Measurements from ENCODE around the gene DHH. TPM values are rescaled to one million over a fixed set of nuclear protein-coding genes. Genes with fewer than 3 reads are reported as not detected.

DHH gene
- total RNA-seq, 1 experiment from 2014 or later: not detected

DNA sequence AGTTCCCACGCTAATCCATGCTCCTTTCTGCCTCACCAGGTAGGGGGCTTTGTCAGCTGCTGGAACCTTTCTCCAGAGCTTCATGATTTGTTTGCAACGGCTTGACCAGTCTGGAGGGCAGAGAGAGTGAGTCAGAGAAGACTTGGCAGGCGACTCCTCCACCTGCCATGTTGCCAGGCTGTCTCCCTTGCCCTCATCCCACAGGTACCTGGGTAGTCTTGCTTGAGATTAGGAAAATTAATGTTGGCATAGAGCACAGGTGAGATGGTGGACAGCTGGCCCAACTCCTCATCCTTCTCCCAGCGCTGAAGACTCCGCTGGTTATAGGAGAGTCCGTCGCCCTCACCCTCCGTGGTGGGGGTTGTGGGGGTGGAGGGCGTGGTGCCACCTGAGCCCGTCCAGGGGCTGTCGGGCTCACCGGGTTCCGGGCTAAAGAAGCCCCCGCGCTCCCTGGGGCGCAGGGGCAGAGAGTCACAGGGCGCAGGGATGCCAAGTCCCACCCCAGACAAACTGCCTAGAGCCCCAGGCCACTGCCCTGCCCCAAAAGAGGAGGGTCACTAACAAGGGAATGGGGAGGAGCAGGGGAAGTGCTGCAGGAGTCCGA lies 52.6 kb downstream of the DHH start:
- intact Hi-C loops (cut with micrococcal nuclease): no loop called here
- H3K27me3 Mint-ChIP-seq (ENCODE audit: insufficient read depth, unreplicated experiment): no peaks in the 10 kb centered on the region
- TF ChIP-seq CTCF (IDR thresholded peaks at IDR 0.05; ENCODE audit: unreplicated experiment): no peak
- H3K27ac Mint-ChIP-seq (ENCODE audit: low read depth, unreplicated experiment): peak overlapping the region; percentile 49
- H3K36me3 Mint-ChIP-seq (ENCODE audit: insufficient read depth, unreplicated experiment): peaks cover 75% of the 10 kb centered on the region
- CTCF ChIA-PET: no interaction called here
- BruUV-seq (replicated peaks): no TSS peak
- H3K9me3 Mint-ChIP-seq (ENCODE audit: unreplicated experiment): no peaks in the 10 kb centered on the region
- no peak overlapping the region for H3K4me3 Mint-ChIP-seq (ENCODE audit: unreplicated experiment)
- POLR2A ChIA-PET: interaction anchor here (1.3 kb wide), 1 partner anchor 11 kb away, joined by 3 read pairs; no protein-coding TSS in a partner anchor
- no peak for DNase-seq (ENCODE audit: unreplicated experiment)
- no peaks in the 10 kb centered on the region for H3K4me1 Mint-ChIP-seq (ENCODE audit: insufficient read depth, unreplicated experiment)

- no peak for DNase-seq (ENCODE audit: unreplicated experiment)
- BruUV-seq (replicated peaks): TSS peak; percentile 3
- peaks cover 75% of the 10 kb centered on the region for H3K36me3 Mint-ChIP-seq (ENCODE audit: insufficient read depth, unreplicated experiment)
Observed at GRCh38 chr12:49041036-49041880, 53.3 kb downstream of the DHH start.

DNA sequence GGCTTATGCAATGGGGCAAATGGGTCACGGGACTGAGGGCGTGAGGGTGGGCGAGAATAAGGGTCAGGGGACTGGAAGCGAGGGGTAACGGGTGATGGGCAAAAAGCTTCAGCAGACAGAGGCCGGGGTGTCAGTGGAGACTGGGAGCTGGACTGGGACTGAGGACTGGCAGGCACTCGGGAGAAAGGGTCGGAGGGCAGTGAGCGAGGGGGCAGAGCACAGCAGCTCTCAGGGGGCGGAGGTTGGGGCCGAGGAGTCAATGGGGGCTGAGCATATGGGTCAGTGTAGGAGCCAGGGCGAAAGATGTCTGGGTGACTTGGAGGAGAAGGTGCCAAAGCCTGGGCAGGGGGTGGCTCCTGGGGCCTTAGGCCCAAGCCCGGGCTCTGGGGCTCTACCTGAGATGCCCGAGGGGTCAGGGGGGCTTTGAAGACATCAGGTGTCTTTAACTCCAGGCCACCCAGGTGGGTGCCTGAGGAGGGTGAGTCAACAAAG lies 54.2 kb downstream of the DHH start:
- TF ChIP-seq CTCF (IDR thresholded peaks at IDR 0.05; ENCODE audit: unreplicated experiment): no peak
- POLR2A ChIA-PET: no interaction called here
- peaks cover 75% of the 10 kb centered on the region for H3K36me3 Mint-ChIP-seq (ENCODE audit: insufficient read depth, unreplicated experiment)
- no peaks in the 10 kb centered on the region for H3K27me3 Mint-ChIP-seq (ENCODE audit: insufficient read depth, unreplicated experiment)
- DNase-seq (ENCODE audit: unreplicated experiment): no peak
- H3K27ac Mint-ChIP-seq (ENCODE audit: low read depth, unreplicated experiment): peak overlapping the region; percentile 83
- no peaks in the 10 kb centered on the region for H3K9me3 Mint-ChIP-seq (ENCODE audit: unreplicated experiment)
- CTCF ChIA-PET: interaction anchor here (0.6 to 0.7 kb wide), 3 partner anchors 10 to 80 kb away, joined by 3 read pairs; no protein-coding TSS in a partner anchor
- intact Hi-C loops (cut with micrococcal nuclease): no loop called here
- H3K4me1 Mint-ChIP-seq (ENCODE audit: insufficient read depth, unreplicated experiment): no peaks in the 10 kb centered on the region
- H3K4me3 Mint-ChIP-seq (ENCODE audit: unreplicated experiment): no peak overlapping the region
- no TSS peak for BruUV-seq (replicated peaks)

More at GRCh38 chr12:49041036-49041880, 53.3 kb downstream of the DHH start:
- Mint-ChIP-seq H3K9me3 (ENCODE audit: unreplicated experiment) (no peaks in the 10 kb centered on the region), H3K27ac (ENCODE audit: low read depth, unreplicated experiment) (no peak overlapping the region), H3K27me3 (ENCODE audit: insufficient read depth, unreplicated experiment) (no peaks in the 10 kb centered on the region), H3K4me1 (ENCODE audit: insufficient read depth, unreplicated experiment) (no peaks in the 10 kb centered on the region), H3K4me3 (ENCODE audit: unreplicated experiment) (no peak overlapping the region)
- intact Hi-C loops (cut with micrococcal nuclease): no loop called here
- POLR2A ChIA-PET: interaction anchor here (1.3 kb wide), 1 partner anchor 10 kb away, joined by 3 read pairs; no protein-coding TSS in a partner anchor
- CTCF ChIA-PET: interaction anchor here (0.6 kb wide), 1 partner anchor 51 kb away, joined by 3 read pairs; no protein-coding TSS in a partner anchor
- TF ChIP-seq CTCF (IDR thresholded peaks at IDR 0.05; ENCODE audit: unreplicated experiment): no peak

Data from MCF 10A (cell line).